GM10847 (cell line): ENCODE measurements around the gene TEPSIN.
A peak's percentile ranks its signal among the peaks of the same experiment; 100 is the strongest.

Experiments
- POLR2A ChIP-seq: IDR thresholded peaks from 2 replicates; pipeline ENCODE4 v1.6.1; 2011; ENCODE audit not compliant: insufficient read length; ENCODE audit errors: extremely low read depth

Gene TEPSIN

DNA sequence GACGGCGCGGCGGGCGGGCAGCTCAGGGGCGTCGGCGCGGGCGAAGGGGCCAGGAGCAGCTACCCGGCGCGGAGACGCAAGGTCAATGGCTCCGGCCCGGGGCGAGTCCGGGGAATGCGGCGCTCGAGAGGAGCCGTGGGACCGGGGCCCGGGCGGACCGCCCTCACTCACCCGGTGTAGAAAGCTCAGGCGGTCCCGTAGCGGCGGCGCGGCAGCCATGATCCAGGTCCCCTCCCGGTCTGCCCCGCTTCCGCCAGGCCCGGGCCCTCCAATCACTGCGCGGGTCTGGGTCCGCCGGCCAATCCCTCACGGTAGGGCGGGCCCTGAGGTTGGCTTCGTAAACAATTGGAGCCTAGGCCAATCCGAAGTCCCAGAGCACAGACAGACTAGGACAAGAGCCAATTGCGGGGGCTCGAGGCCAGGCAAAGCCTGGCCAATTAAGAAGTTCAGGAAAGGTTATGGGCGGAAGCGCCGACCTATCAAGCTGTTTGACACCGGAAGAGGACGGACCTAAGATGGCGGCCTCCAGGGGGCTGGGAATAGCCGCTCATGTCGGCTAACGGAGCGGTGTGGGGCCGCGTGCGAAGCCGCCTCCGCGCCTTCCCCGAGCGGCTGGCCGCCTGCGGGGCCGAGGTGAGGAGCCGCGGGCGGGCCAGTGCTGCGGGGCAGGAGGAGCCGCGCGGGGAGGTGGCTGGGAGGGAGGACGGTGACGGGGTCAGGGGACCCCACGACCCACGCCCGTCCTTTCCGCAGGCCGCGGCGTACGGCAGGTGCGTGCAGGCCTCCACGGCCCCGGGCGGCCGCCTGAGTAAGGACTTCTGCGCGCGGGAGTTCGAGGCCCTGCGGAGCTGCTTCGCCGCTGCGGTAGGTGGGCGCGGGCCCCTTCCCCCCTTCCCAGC is at the start of gene TEPSIN, which contains the start of gene NDUFAF8:
Gene TEPSIN, minus strand, starts transcription at position 241 of the 899 bp plus-strand sequence. Its CDS starts 22 bp downstream, at position 219.
Gene NDUFAF8, plus strand, starts transcription at position 504 of the 899 bp plus-strand sequence. Its CDS starts 46 bp downstream, at position 550.
- peak; percentile 44 for TF ChIP-seq POLR2A

DNA sequence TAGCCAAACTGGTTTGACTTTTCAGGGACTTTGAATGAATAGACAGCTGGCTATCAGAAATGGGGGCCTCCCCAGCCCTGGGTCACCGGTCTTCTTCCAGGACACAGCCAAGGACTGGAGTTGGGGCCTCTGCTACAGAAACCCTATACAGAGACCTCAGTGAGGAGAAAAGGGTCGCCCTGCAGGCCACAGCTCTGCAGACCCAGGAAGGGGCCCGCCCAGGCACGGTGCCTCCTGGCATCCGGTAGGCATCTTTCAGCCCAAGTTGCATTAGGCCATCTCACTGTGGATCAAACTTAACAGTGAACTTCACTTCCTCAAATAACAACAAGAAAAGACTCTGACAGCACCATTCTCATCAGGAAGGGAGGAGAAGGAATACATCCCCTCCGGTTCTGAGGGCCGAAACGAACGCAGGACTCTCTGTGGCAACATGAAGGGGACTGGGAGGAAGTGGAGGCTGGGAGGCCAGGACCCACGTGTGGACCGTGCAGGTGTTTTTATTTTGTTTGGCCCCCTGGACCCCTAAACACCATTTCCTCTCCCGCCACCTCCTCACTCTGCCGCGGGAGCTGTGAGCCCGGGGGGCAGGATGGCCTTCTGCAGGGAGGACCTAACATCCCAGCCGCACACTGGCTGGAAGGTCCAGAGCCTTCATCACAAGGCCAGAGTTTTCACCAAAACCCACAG is 49.0 kb upstream of the TEPSIN start:
- no peak for TF ChIP-seq POLR2A

GRCh38 chr17:81287152-81287551 is 48.3 kb upstream of the TEPSIN start:
- TF ChIP-seq POLR2A = no peak

GRCh38 chr17:81286491-81287145 is 47.8 kb upstream of the TEPSIN start:
- no peak for TF ChIP-seq POLR2A

GRCh38 chr17:81285894-81286293 is 47.0 kb upstream of the TEPSIN start:
- no peak for TF ChIP-seq POLR2A

DNA sequence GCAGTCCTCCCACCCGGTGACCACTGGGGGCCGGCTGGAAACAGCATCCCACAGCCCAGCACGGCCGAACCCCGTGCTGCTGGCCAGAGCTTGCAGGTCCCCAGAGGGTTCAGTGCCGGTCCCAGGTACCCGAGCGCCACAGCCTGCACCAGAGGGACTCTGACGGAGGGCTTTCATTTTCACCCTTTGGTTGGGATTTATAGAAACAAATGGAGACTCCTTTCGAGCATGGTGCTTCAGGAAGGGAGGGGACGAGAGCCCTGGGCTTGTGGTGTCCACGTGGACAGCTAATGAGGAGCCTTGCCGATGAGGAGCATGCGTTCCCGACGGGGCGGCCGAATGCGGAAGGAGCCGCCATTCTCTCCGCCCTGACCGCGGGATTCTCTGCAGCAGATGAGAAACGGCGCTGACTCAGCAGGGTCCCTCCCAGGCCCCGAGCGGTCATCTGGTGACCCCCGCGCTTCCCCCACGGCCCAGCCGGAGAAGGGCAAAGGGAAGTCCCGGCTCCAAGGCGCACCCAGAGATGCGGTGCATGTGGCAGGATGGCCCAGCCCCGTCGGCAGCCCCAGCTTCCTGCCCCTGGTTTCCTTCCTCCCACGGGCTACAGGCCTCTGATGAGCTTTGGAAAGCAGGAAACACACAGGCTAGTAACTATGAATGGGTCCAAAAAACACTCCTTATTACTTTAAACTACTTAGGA is 46.5 kb upstream of the TEPSIN start:
- TF ChIP-seq POLR2A = peak; percentile 25

DNA sequence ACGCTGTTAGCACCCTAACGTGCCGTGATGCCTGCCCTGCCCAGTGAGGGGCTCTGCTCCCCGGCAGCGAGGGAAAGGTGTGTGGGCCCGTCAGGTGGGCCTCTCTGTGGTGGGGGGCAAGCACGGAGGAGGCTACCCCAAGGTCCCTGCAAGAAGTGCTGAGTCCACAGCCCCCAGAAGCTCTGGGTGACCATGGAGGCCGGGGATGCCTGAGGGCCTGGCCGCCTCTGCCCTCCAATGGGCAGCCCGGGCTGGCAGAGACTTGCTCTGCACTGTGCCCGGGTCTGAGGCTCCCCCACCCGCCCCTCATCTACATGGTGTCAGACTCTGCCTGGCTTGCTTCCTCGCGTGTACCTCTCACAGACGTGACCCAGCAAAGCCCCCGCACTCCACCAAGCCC is 44.0 kb upstream of the TEPSIN start:
- no peak for TF ChIP-seq POLR2A

GRCh38 chr17:81282141-81282540 is 43.3 kb upstream of the TEPSIN start:
- no peak for TF ChIP-seq POLR2A

DNA sequence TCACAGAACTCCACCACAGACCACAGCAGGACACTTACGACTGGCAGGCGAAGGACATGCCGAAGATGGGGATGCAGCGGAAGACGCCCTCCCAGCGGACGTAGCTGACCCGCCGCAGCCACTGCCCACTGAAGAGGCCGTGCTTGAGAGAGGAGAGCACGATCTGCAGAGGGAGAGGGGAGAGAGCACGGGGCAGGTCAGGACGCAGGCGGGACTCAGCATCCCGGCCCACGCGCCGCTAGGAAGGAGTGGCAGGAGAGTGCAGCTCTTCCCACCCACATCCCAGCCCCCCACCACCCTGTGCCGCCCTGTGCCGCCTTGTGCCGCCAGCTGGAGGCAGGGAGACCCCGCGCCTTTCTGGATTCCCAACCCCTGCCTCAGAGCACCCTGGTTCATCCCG is 41.7 kb upstream of the TEPSIN start:
- TF ChIP-seq POLR2A = no peak

DNA sequence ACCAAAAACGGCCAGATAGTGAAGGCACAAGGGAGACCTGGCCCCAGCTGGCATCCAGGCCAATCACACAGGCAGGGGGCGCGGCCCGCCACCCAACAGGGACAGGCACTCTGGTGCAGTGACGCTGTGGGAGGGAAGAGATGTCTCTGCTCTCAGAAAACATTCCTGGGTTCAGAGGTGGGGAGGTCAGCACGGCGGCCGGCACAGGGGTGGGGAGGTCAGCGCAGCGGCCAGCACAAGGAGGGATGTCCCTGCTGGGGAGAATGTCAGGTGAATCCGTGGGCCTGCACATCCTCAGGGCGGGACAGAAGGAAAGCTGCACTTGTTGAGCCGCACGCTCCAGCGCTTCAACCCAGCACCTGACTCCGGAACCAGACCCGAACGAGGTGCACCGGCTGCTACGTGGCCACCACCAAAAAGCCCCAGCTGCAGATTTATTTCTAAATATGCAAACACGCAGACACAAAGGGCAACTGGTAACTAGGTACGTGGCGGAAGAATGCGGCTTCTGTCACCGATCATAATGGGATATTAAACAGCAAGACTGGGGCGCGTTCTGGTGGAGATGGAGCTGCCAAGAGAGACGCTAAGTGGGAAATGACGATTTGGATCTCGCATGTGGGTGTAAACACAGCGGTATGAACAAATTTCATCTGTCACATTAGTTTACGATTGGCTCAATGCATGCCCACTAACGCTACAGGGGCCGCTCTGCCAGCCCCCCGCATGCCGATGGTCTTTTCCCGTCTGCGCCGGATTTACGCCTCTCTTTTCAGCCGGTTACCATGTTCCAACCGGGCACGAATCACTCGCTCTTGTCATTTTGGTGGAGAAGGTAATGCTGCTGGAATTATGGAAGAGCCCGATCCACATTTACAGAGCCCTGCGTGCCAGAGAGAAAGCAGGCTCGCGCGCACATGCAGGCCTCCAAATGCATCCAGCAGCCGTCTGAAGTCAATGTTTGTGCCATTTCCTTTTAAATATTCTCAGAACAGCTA is 40.7 kb upstream of the TEPSIN start:
- no peak for TF ChIP-seq POLR2A

GRCh38 chr17:81278831-81279230 is 40.0 kb upstream of the TEPSIN start:
- no peak for TF ChIP-seq POLR2A

- no peak for TF ChIP-seq POLR2A
These were observed 39.3 kb upstream of the TEPSIN start for GRCh38 chr17:81277946-81278693.

GRCh38 chr17:81277421-81277820 is 38.6 kb upstream of the TEPSIN start:
- TF ChIP-seq POLR2A = no peak
